ENCODE results near the gene CHD2. TPM values are rescaled to one million over a fixed set of nuclear protein-coding genes. Genes with fewer than 3 reads are reported as not detected.

CHD2 gene
- total and polyA plus RNA-seq, 2 experiments from 2014 or later: 36.5 to 39.0 TPM

GRCh38 chr15:93040288-93041158 is 140.4 kb downstream of the CHD2 start:
- no peaks in the 10 kb centered on the region for H4K20me1 ChIP-seq (ENCODE audit: insufficient read depth)
- no peak overlapping the region for H3K4me3 ChIP-seq
- H3K9ac ChIP-seq: no peak overlapping the region
- WGBS, 2 experiments (ENCODE audit: low coverage in 1 of 2, low lambda C conversion rate in 2 of 2, missing lambda C conversion rate in 2 of 2): 80 to 82% methylated on average over 17 to 20 of the region's 20 CpGs
- no peak overlapping the region for H2AFZ ChIP-seq
- no peaks in the 10 kb centered on the region for H3K36me3 ChIP-seq (ENCODE audit: low read depth)
- in situ Hi-C loops (cut with MboI): loop anchor here (25.0 kb wide), 1 partner anchor 947 kb away; no protein-coding TSS in a partner anchor
- no peaks in the 10 kb centered on the region for H3K79me2 ChIP-seq (ENCODE audit: insufficient read depth)
- H3F3A ChIP-seq (ENCODE audit: insufficient read depth): no peaks in the 10 kb centered on the region
- no peaks in the 10 kb centered on the region for H3K27me3 ChIP-seq (replicated peaks; ENCODE audit: insufficient read depth)
- DNase-seq: no peak
- no peak overlapping the region for H3K27ac ChIP-seq
- H3K9me3 ChIP-seq (ENCODE audit: low read depth): no peaks in the 10 kb centered on the region
- H3K4me2 ChIP-seq (ENCODE audit: unreplicated experiment): no peak overlapping the region
- no peak for TF ChIP-seq EZH2phosphoT487 (IDR thresholded peaks at IDR 0.05; ENCODE audit: insufficient read depth, low read depth)
- no peak for TF ChIP-seq EZH2 (IDR thresholded peaks at IDR 0.05; ENCODE audit: insufficient read depth, poor library complexity, severe bottlenecking)
- no peaks in the 10 kb centered on the region for H3K4me1 ChIP-seq (ENCODE audit: insufficient read depth)
- H3K9me2 ChIP-seq (ENCODE audit: insufficient read depth): no peaks in the 10 kb centered on the region

GRCh38 chr15:93041159-93041547 is 141.0 kb downstream of the CHD2 start:
- no peak for DNase-seq
- H3K27ac ChIP-seq: no peak overlapping the region
- in situ Hi-C loops (cut with MboI): loop anchor here (25.0 kb wide), 1 partner anchor 946 kb away; no protein-coding TSS in a partner anchor
- H3F3A ChIP-seq (ENCODE audit: insufficient read depth): no peaks in the 10 kb centered on the region
- H3K4me3 ChIP-seq: no peak overlapping the region
- no peaks in the 10 kb centered on the region for H3K4me1 ChIP-seq (ENCODE audit: insufficient read depth)
- no peaks in the 10 kb centered on the region for H4K20me1 ChIP-seq (ENCODE audit: insufficient read depth)
- no peaks in the 10 kb centered on the region for H3K79me2 ChIP-seq (ENCODE audit: insufficient read depth)
- 81 to 82% methylated on average over 13 of the region's 13 CpGs for WGBS, 2 experiments (ENCODE audit: low coverage in 1 of 2, low lambda C conversion rate in 2 of 2, missing lambda C conversion rate in 2 of 2)
- TF ChIP-seq EZH2 (IDR thresholded peaks at IDR 0.05; ENCODE audit: insufficient read depth, poor library complexity, severe bottlenecking): no peak
- no peak for TF ChIP-seq EZH2phosphoT487 (IDR thresholded peaks at IDR 0.05; ENCODE audit: insufficient read depth, low read depth)
- no peak overlapping the region for H3K4me2 ChIP-seq (ENCODE audit: unreplicated experiment)
- H3K36me3 ChIP-seq (ENCODE audit: low read depth): no peaks in the 10 kb centered on the region
- H3K9me2 ChIP-seq (ENCODE audit: insufficient read depth): no peaks in the 10 kb centered on the region
- H3K27me3 ChIP-seq (replicated peaks; ENCODE audit: insufficient read depth): no peaks in the 10 kb centered on the region
- H2AFZ ChIP-seq: no peak overlapping the region
- H3K9me3 ChIP-seq (ENCODE audit: low read depth): no peaks in the 10 kb centered on the region
- H3K9ac ChIP-seq: no peak overlapping the region

GRCh38 chr15:93042211-93042610 is 142.1 kb downstream of the CHD2 start:
- no peak for DNase-seq
- H3K36me3 ChIP-seq (ENCODE audit: low read depth): no peaks in the 10 kb centered on the region
- H3F3A ChIP-seq (ENCODE audit: insufficient read depth): no peaks in the 10 kb centered on the region
- TF ChIP-seq EZH2 (IDR thresholded peaks at IDR 0.05; ENCODE audit: insufficient read depth, poor library complexity, severe bottlenecking) (no peak), EZH2phosphoT487 (IDR thresholded peaks at IDR 0.05; ENCODE audit: insufficient read depth, low read depth) (no peak)
- 38 to 48% methylated on average over 3 of the region's 3 CpGs for whole genome bisulfite sequencing, 2 experiments (ENCODE audit: low coverage in 1 of 2, low lambda C conversion rate in 2 of 2, missing lambda C conversion rate in 2 of 2)
- no peak overlapping the region for H3K4me2 ChIP-seq (ENCODE audit: unreplicated experiment)
- no peaks in the 10 kb centered on the region for H3K79me2 ChIP-seq (ENCODE audit: insufficient read depth)
- H4K20me1 ChIP-seq (ENCODE audit: insufficient read depth): no peaks in the 10 kb centered on the region
- no peak overlapping the region for H3K4me3 ChIP-seq
- H3K9ac ChIP-seq: no peak overlapping the region
- no peaks in the 10 kb centered on the region for H3K27me3 ChIP-seq (replicated peaks; ENCODE audit: insufficient read depth)
- in situ Hi-C loops (cut with MboI): loop anchor here (25.0 kb wide), 1 partner anchor 945 kb away; no protein-coding TSS in a partner anchor
- no peaks in the 10 kb centered on the region for H3K9me2 ChIP-seq (ENCODE audit: insufficient read depth)
- H3K4me1 ChIP-seq (ENCODE audit: insufficient read depth): no peaks in the 10 kb centered on the region
- no peaks in the 10 kb centered on the region for H3K9me3 ChIP-seq (ENCODE audit: low read depth)
- no peak overlapping the region for H2AFZ ChIP-seq
- no peak overlapping the region for H3K27ac ChIP-seq

GRCh38 chr15:93042691-93043378 is 142.7 kb downstream of the CHD2 start:
- DNase-seq: no peak
- H4K20me1 ChIP-seq (ENCODE audit: insufficient read depth): no peaks in the 10 kb centered on the region
- no peak overlapping the region for H3K4me3 ChIP-seq
- no peaks in the 10 kb centered on the region for H3K27me3 ChIP-seq (replicated peaks; ENCODE audit: insufficient read depth)
- no peak overlapping the region for H3K27ac ChIP-seq
- H3K9me2 ChIP-seq (ENCODE audit: insufficient read depth): no peaks in the 10 kb centered on the region
- TF ChIP-seq EZH2phosphoT487 (IDR thresholded peaks at IDR 0.05; ENCODE audit: insufficient read depth, low read depth): no peak
- in situ Hi-C loops (cut with MboI): loop anchor here (25.0 kb wide), 1 partner anchor 944 kb away; no protein-coding TSS in a partner anchor
- no peaks in the 10 kb centered on the region for H3K36me3 ChIP-seq (ENCODE audit: low read depth)
- WGBS, 2 experiments (ENCODE audit: low coverage in 1 of 2, low lambda C conversion rate in 2 of 2, missing lambda C conversion rate in 2 of 2): 72 to 80% methylated on average over 18 of the region's 18 CpGs
- no peak overlapping the region for H2AFZ ChIP-seq
- H3K79me2 ChIP-seq (ENCODE audit: insufficient read depth): no peaks in the 10 kb centered on the region
- no peak overlapping the region for H3K9ac ChIP-seq
- no peaks in the 10 kb centered on the region for H3K4me1 ChIP-seq (ENCODE audit: insufficient read depth)
- no peaks in the 10 kb centered on the region for H3K9me3 ChIP-seq (ENCODE audit: low read depth)
- no peaks in the 10 kb centered on the region for H3F3A ChIP-seq (ENCODE audit: insufficient read depth)
- H3K4me2 ChIP-seq (ENCODE audit: unreplicated experiment): no peak overlapping the region

All from GM23248 (cell line).